ENCODE measurements around the gene FGF2.

Gene FGF2

GRCh38 chr4:122796801-122797404 lies 29.7 kb upstream of the FGF2 start:
- POLR2A ChIA-PET: interaction anchor here (1.4 kb wide), 1 partner anchor 13 kb away, joined by 5 read pairs; no protein-coding TSS in a partner anchor
- Histone ChIP-seq H3K9me3 (ENCODE audit: control insufficient read depth, insufficient read depth, low read depth, low read length) (no peaks in the 10 kb centered on the region), H3K4me3 (ENCODE audit: low read depth, low read length) (no peak overlapping the region), H3K4me1 (ENCODE audit: control insufficient read depth, insufficient read depth, low read length) (no peaks in the 10 kb centered on the region), H3K27ac (ENCODE audit: extremely low read depth, low read depth, low read length) (no peak overlapping the region), H3K36me3 (ENCODE audit: control insufficient read depth in 2 of 2, insufficient read depth in 1 of 2, low read length in 2 of 2) (no peaks in the 10 kb centered on the region)
- TF ChIP-seq GLI2 (tag by site-specific recombination; IDR thresholded peaks at IDR 0.05; ENCODE audit: borderline replicate concordance, low read depth) (no peak), ZNF548 (tag by site-specific recombination; IDR thresholded peaks at IDR 0.05) (no peak), ZNF76 (tag by site-specific recombination; IDR thresholded peaks at IDR 0.05; ENCODE audit: borderline replicate concordance, low read depth) (no peak), ZNF571 (tag by site-specific recombination; IDR thresholded peaks at IDR 0.05) (no peak), ZSCAN4 (tag by site-specific recombination; IDR thresholded peaks at IDR 0.05) (no peak), ZNF416 (tag by site-specific recombination; IDR thresholded peaks at IDR 0.05) (no peak), ZNF404 (tag by site-specific recombination; IDR thresholded peaks at IDR 0.05) (no peak), ZNF639 (tag by site-specific recombination; IDR thresholded peaks at IDR 0.05) (no peak), ZNF654 (tag by site-specific recombination; IDR thresholded peaks at IDR 0.05; ENCODE audit: low read depth) (no peak), ZNF768 (tag by site-specific recombination; IDR thresholded peaks at IDR 0.05) (no peak), PRDM1 (tag by site-specific recombination; IDR thresholded peaks at IDR 0.05) (no peak), ZNF692 (tag by site-specific recombination; IDR thresholded peaks at IDR 0.05) (no peak), ZNF660 (tag by site-specific recombination; IDR thresholded peaks at IDR 0.05) (no peak), HOXD13 (CRISPR knock-in tag; IDR thresholded peaks at IDR 0.05; ENCODE audit: borderline replicate concordance) (no peak), ZNF558 (tag by site-specific recombination; IDR thresholded peaks at IDR 0.05) (no peak), KLF17 (tag by site-specific recombination; IDR thresholded peaks at IDR 0.05) (no peak), ZNF155 (tag by site-specific recombination; IDR thresholded peaks at IDR 0.05) (no peak), GLIS1 (tag by site-specific recombination; IDR thresholded peaks at IDR 0.05) (no peak)
- CTCF ChIA-PET: interaction anchor here (1.0 to 1.5 kb wide), 2 partner anchors 12 to 118 kb away, joined by 3 read pairs; no protein-coding TSS in a partner anchor

GRCh38 chr4:122797405-122798094 lies 29.1 kb upstream of the FGF2 start:
- ChIA-PET CTCF (interaction anchor here (0.6 kb wide), 1 partner anchor 250 kb away, joined by 3 read pairs; no protein-coding TSS in a partner anchor), POLR2A (interaction anchor here (1.4 kb wide), 1 partner anchor 14 kb away, joined by 5 read pairs; no protein-coding TSS in a partner anchor)
- Histone ChIP-seq H3K4me3 (ENCODE audit: low read depth, low read length) (no peak overlapping the region), H3K36me3 (ENCODE audit: control insufficient read depth in 2 of 2, insufficient read depth in 1 of 2, low read length in 2 of 2) (no peaks in the 10 kb centered on the region), H3K27ac (ENCODE audit: extremely low read depth, low read depth, low read length) (peak overlapping the region; percentile 65), H3K4me1 (ENCODE audit: control insufficient read depth, insufficient read depth, low read length) (no peaks in the 10 kb centered on the region), H3K9me3 (ENCODE audit: control insufficient read depth, insufficient read depth, low read depth, low read length) (no peaks in the 10 kb centered on the region)
- no peak for TF ChIP-seq ZBTB7A (tag by site-specific recombination; IDR thresholded peaks at IDR 0.05; ENCODE audit: low read depth)
- no peak for TF ChIP-seq ZNF26 (tag by site-specific recombination; IDR thresholded peaks at IDR 0.05)
- TF ChIP-seq ZNF654 (tag by site-specific recombination; IDR thresholded peaks at IDR 0.05; ENCODE audit: low read depth): no peak
- no peak for TF ChIP-seq IKZF3 (tag by site-specific recombination; IDR thresholded peaks at IDR 0.05)
- TF ChIP-seq ZNF37A (tag by site-specific recombination; IDR thresholded peaks at IDR 0.05): no peak
- no peak for TF ChIP-seq ELK4 (IDR thresholded peaks at IDR 0.05; ENCODE audit: borderline replicate concordance, low read depth, low read length)
- no peak for TF ChIP-seq ZNF777 (tag by site-specific recombination; IDR thresholded peaks at IDR 0.05; ENCODE audit: borderline replicate concordance)
- no peak for TF ChIP-seq ZNF140 (tag by site-specific recombination; IDR thresholded peaks at IDR 0.05)

All from HEK293 (cell line).